Measurements from ENCODE around the gene CD82. TPM values are rescaled to one million over a fixed set of nuclear protein-coding genes. Genes with fewer than 3 reads are reported as not detected.

The CD82 gene
- polyA plus RNA-seq, 1 of the 3 experiments (the other 2 are of a cell fraction): 39.2 TPM

- CTCF ChIA-PET: interaction anchor here (0.9 to 16.6 kb wide), 19 partner anchors 8 to 481 kb away, joined by 3 to 610 read pairs (median 18); partner anchors contain the start of genes CD82, TP53I11 and TSPAN18
- Histone ChIP-seq H3K9ac (no peak overlapping the region), H2AFZ (ENCODE audit: low read depth) (no peak overlapping the region), H3F3A (replicated peaks; ENCODE audit: insufficient read depth) (no peaks in the 10 kb centered on the region), H3K4me3 (ENCODE audit: low read depth in 2 of 2, low read length in 1 of 2) (no peak overlapping the region), H3K36me3 (replicated peaks in 1 of 2; ENCODE audit: control insufficient read depth in 1 of 2, insufficient read depth in 2 of 2, low read length in 1 of 2) (no peaks in the 10 kb centered on the region), H3K4me2 (no peak overlapping the region), H3K27me3 (ENCODE audit: insufficient read depth) (no peaks in the 10 kb centered on the region), H3K9me3 (no peaks in the 10 kb centered on the region), H3K9me2 (no peaks in the 10 kb centered on the region), H4K20me1 (ENCODE audit: insufficient read depth) (no peaks in the 10 kb centered on the region), H3K4me1 (ENCODE audit: control insufficient read depth in 1 of 2, insufficient read depth in 2 of 2, low read depth in 1 of 2, low read length in 1 of 2) (peaks cover 2 to 34% of the 10 kb centered on the region in 2 experiments; a peak in 1 of 4 replicates), H3K27ac (ENCODE audit: low read depth in 2 of 2, low read length in 1 of 2) (no peak overlapping the region), H3K79me2 (ENCODE audit: insufficient read depth) (no peaks in the 10 kb centered on the region)
- 93% methylated on average over 9 of the region's 11 CpGs for WGBS (ENCODE audit: low lambda C conversion rate)
- TF ChIP-seq IRF3 (IDR thresholded peaks at IDR 0.05; ENCODE audit: low read depth, low read length) (no peak), TAF1 (IDR thresholded peaks at IDR 0.05; ENCODE audit: borderline replicate concordance, low read depth, low read length) (no peak), GABPA (IDR thresholded peaks at IDR 0.05; ENCODE audit: low read depth) (no peak), JUND (IDR thresholded peaks at IDR 0.05) (no peak), MXI1 (IDR thresholded peaks at IDR 0.05; ENCODE audit: low read depth, low read length) (no peak), FOXM1 (IDR thresholded peaks at IDR 0.05; ENCODE audit: low read depth) (no peak), TEAD4 (IDR thresholded peaks at IDR 0.05; ENCODE audit: borderline replicate concordance, insufficient read depth) (no peak), NFIC (IDR thresholded peaks at IDR 0.05; ENCODE audit: borderline replicate concordance) (no peak), RCOR1 (IDR thresholded peaks at IDR 0.05; ENCODE audit: low read length) (no peak), RAD21 (IDR thresholded peaks at IDR 0.05; ENCODE audit: low read length) (no peak), EP300 (IDR thresholded peaks at IDR 0.05; ENCODE audit: borderline replicate concordance in 1 of 2, low read depth in 1 of 2, low read length in 1 of 2) (no peak)
- POLR2A ChIA-PET: interaction anchor here (0.5 to 2.1 kb wide), 3 partner anchors 71 to 131 kb away, joined by 4 to 7 read pairs (median 7); no protein-coding TSS in a partner anchor
- no peak for DNase-seq
These were observed 57.3 kb downstream of the CD82 start for GRCh38 chr11:44622721-44623258.

- H4K20me1 ChIP-seq (ENCODE audit: insufficient read depth): no peaks in the 10 kb centered on the region
- no peak overlapping the region for H3K9ac ChIP-seq
- POLR2A ChIA-PET: interaction anchor here (1.8 kb wide), 1 partner anchor 70 kb away, joined by 7 read pairs; no protein-coding TSS in a partner anchor
- DNase-seq: no peak
- peaks cover 6 to 39% of the 10 kb centered on the region in 2 experiments; a peak in 2 of 4 replicates for H3K4me1 ChIP-seq (ENCODE audit: control insufficient read depth in 1 of 2, insufficient read depth in 2 of 2, low read depth in 1 of 2, low read length in 1 of 2)
- no peak overlapping the region for H3K4me2 ChIP-seq
- WGBS (ENCODE audit: low lambda C conversion rate): 95% methylated on average over 9 of the region's 10 CpGs
- H3K27ac ChIP-seq (ENCODE audit: low read depth in 2 of 2, low read length in 1 of 2): no peak overlapping the region
- H3K27me3 ChIP-seq (ENCODE audit: insufficient read depth): no peaks in the 10 kb centered on the region
- H3K9me2 ChIP-seq: no peaks in the 10 kb centered on the region
- no peak overlapping the region for H2AFZ ChIP-seq (ENCODE audit: low read depth)
- H3K79me2 ChIP-seq (ENCODE audit: insufficient read depth): no peaks in the 10 kb centered on the region
- CTCF ChIA-PET: interaction anchor here (0.9 to 16.6 kb wide), 12 partner anchors 10 to 480 kb away, joined by 3 to 610 read pairs (median 10); partner anchors contain the start of gene CD82
- no peaks in the 10 kb centered on the region for H3F3A ChIP-seq (replicated peaks; ENCODE audit: insufficient read depth)
- H3K36me3 ChIP-seq (replicated peaks in 1 of 2; ENCODE audit: control insufficient read depth in 1 of 2, insufficient read depth in 2 of 2, low read length in 1 of 2): no peaks in the 10 kb centered on the region
- H3K4me3 ChIP-seq (ENCODE audit: low read depth in 2 of 2, low read length in 1 of 2): no peak overlapping the region
- H3K9me3 ChIP-seq: no peaks in the 10 kb centered on the region
- TF ChIP-seq USF1 (IDR thresholded peaks at IDR 0.05; ENCODE audit: borderline replicate concordance, low read depth) (no peak), NFIC (IDR thresholded peaks at IDR 0.05; ENCODE audit: borderline replicate concordance) (no peak), YY1 (IDR thresholded peaks at IDR 0.05; ENCODE audit: low read depth) (no peak), ELF1 (IDR thresholded peaks at IDR 0.05) (no peak), NRF1 (IDR thresholded peaks at IDR 0.05; ENCODE audit: low read depth, low read length) (no peak), REST (IDR thresholded peaks at IDR 0.05; ENCODE audit: low read depth, low read length) (no peak), SIN3A (IDR thresholded peaks at IDR 0.05; ENCODE audit: borderline replicate concordance, low read depth, low read length) (no peak), TAF1 (IDR thresholded peaks at IDR 0.05; ENCODE audit: borderline replicate concordance, low read depth, low read length) (no peak), FOXM1 (IDR thresholded peaks at IDR 0.05; ENCODE audit: low read depth) (no peak), EP300 (IDR thresholded peaks at IDR 0.05; ENCODE audit: borderline replicate concordance in 1 of 2, low read depth in 1 of 2, low read length in 1 of 2) (no peak), RXRA (IDR thresholded peaks at IDR 0.05; ENCODE audit: borderline replicate concordance, low read depth) (no peak), TEAD4 (IDR thresholded peaks at IDR 0.05; ENCODE audit: borderline replicate concordance, insufficient read depth) (no peak), GABPA (IDR thresholded peaks at IDR 0.05; ENCODE audit: low read depth) (no peak), SMC3 (IDR thresholded peaks at IDR 0.05; ENCODE audit: low read depth, low read length) (no peak), EZH2phosphoT487 (IDR thresholded peaks at IDR 0.05; ENCODE audit: borderline replicate concordance, low read depth) (no peak), IRF3 (IDR thresholded peaks at IDR 0.05; ENCODE audit: low read depth, low read length) (no peak)
These were observed 57.9 kb downstream of the CD82 start for GRCh38 chr11:44623341-44623730.
